IPS-18c (cell line): Measurements from ENCODE around the gene WFIKKN2.

Source experiments
- H3K4me3 ChIP-seq: 2 replicates; pipeline ENCODE4 v1.7.0; 2013; ENCODE audit warnings: low read depth, mild to moderate bottlenecking, low read length, moderate library complexity; ENCODE audit not compliant: insufficient read depth
- H3K9me3 ChIP-seq: one replicate; pipeline ENCODE4 v1.6.1; 2013; ENCODE audit warnings: mild to moderate bottlenecking, low read length, moderate library complexity; ENCODE audit not compliant: control insufficient read depth, insufficient read depth

WFIKKN2 gene

DNA sequence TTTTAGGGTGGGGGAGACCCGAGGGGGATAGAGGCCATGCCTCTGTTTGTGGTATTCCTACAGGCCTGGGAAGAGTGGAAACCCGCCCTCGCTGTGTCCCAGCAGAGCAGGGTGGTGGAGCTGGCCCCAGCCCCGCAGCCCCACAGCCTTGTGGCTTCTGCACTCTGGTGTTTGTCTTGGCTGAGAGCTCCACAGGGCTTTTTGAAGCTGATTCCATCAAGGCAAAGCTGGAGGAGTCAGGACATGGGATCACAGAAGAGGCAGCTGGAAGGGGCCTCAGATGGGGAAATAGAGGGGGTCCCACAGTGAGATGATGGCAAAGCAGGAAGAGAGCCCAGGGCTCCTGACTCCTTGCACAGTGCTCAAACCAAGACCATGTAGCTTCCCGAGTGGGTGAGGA is 5.0 kb upstream of the WFIKKN2 start:
- Histone ChIP-seq H3K9me3 (no peaks in the 10 kb centered on the region), H3K4me3 (no peak overlapping the region)

DNA sequence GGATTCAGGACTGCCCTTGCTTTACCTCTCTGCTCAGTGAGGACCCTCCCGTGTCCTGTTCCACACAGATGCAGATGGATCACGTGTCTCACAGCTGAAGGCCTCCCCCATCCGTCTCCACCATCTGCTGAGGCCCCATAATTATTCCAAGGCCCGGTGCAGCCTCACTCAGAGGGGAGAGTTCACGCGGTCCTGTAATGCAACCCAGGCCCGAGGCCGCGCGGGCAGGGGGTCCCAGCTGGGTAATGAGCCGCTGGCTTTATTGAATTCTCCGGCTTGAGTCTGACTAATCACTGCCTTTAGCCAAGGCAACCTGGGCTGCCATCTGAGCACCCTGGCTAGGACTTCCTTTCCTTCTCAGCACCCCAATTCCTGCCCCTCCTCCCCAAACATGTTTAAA is 4.4 kb upstream of the WFIKKN2 start:
- Histone ChIP-seq H3K4me3 (no peak overlapping the region), H3K9me3 (no peaks in the 10 kb centered on the region)

DNA sequence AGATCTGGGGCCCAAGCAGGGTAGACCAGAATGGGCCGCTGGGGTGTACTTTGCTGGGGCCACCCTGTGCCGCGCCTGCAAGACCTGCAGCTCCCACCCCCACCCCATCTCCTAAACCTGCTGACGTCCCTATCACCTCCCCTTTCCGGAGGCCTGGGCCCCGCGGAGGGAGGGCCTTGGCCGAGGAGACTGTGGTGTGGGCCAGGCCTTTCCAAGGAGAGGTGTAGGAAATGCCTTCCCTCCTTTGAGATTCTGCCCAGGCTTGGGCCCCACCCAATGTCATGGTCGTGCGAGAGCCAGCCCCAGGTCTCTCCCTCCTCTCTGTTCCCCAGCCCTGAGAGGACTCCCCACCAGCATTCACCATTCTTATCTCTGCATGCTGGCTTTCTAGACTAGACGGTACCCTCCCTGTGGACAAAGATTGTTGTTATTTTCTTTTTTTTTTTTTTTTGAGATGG is 3.9 kb upstream of the WFIKKN2 start:
- H3K4me3 ChIP-seq, result no peak overlapping the region
- no peaks in the 10 kb centered on the region for H3K9me3 ChIP-seq

DNA sequence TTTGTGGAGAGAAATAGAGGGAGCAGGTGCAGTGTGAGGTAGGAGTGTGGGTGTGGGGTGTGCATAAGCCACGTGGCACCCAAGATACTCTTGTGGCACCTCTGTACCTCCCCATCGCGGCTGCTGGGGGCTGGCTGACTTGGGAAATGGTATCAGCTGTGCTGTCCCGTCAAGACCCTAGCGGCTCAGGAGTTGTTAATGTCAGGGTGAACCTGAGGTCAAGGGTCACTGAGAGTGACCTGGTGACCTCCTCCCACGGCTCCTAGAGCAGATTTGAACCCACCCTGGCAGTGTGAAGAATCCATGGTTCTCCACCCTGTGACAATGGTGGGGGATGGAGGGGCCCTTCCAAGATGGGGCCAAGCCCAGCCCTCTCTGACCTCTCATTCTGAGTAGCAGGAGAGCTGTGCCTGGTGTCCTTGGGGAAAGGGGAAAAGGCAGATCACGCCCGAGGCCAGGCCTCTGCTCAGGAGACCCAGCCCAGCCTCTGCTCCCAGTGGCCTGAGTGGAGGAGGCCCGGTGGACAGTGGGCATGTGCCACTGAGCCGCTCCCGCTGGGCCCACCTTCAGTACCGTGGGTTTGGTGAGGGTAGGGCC is 3.0 kb upstream of the WFIKKN2 start:
- Histone ChIP-seq H3K9me3 (no peaks in the 10 kb centered on the region), H3K4me3 (no peak overlapping the region)

DNA sequence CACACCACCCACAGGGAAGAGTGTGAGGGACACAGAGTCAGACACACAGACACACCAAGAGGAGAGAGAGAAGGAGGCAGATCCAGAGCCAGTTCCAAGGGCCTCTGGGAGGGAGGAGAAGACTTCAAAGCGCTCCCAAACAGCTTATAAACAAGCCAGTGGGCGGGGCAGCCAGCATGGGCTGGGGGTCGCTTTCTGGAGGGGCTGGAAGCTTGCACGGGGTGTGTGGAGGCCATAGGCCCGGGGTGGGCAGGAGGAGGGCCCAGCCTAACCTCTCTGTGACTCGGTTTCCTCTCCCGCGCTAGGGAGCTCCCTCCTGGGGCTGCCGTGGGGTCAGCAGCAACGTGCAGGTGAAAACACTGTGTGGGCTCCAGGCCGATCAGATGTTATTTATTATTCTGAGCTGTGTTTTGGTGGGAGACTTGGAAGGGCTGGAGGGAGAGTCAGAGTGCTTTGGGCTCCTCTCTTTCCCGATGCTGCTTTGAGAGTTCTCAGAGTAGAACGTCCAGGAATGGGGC is 2.5 kb upstream of the WFIKKN2 start:
- no peaks in the 10 kb centered on the region for H3K9me3 ChIP-seq
- no peak overlapping the region for H3K4me3 ChIP-seq

DNA sequence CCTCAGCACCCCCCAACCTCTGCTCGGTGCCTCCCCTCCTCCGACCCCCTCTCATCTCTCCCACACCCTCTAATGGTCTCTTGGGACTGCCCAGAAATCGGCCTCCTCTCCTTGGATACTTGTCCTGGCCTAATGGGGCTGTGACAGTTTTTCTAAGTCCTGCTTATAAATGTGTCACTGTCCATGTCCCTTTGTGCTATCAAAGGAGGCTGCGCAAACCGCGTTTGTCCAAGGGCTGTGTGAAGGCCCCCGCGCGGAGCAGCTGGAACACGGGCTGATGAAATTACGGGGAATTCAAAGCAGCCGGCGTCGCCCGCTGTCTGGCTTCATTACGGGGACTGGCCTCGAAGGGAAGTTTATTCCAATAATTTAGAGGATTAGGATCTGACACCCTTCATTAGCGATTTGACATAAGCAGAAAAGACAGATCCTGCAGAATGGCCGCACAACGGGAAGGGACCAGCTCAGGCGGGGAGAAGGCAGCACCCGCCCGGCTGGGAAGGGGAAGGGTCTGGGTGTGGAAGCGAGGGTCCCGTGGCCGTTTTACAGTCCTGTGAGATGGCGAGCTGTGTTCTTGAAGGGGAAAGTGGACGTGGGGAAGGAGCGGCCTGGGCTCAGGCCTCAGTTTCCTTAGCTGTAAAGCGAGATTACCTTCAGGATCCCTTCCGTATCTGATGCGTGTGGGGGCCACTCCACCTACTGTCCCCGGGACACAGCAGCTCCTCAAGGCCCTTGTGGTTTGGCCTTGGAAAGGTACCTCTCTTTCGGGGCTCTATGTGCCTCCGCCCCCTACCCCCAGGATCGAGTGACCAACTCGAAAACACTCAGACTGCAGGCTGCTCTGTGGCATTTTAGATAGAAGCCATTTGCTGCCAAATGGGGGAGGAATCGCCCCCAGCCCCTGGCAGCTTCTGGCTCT is 1.6 kb upstream of the WFIKKN2 start:
- Histone ChIP-seq H3K4me3 (no peak overlapping the region), H3K9me3 (no peaks in the 10 kb centered on the region)

DNA sequence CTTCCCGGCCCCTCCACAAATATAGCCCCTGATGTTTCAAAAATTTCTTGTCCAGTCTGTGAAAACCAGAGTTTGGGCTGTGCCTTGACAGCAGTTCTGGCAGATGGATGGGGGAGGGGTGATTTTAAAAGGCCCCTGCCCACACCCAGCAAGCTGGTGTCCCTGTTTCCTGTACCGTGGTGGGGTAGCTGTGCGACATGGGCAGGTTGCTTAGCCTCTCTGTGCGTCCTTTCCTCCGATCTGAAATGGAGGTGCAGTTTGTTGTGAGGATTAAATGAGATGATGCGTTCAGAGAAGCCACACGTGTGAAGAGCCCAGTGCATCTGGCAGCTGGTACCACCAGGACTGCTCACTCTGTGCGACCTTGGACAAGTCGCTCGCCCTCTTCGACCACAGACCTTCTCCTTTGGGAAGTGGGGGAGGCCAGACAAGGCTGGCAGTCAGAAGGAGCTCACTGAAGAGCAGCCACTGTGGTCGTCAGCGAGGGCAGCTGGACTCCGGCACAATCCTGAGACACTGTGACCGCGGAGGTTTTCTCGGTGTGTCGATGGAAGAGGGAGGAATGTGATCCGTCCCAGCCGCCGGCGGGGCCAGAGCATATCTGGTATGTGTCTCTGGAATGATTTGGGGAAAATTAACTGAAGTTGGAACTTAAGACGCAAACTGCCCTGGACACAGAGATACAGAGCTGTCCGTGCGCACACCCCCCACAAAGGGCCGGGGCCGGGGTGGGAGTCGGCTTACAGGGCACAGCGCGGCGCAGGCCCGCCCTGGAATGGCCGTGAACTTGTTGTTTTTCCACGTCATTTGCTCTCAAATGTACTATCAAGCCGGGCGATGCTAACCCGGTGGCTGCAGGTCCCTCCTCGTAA is 721 bp upstream of the WFIKKN2 start:
- Histone ChIP-seq H3K9me3 (no peaks in the 10 kb centered on the region), H3K4me3 (no peak overlapping the region)

DNA sequence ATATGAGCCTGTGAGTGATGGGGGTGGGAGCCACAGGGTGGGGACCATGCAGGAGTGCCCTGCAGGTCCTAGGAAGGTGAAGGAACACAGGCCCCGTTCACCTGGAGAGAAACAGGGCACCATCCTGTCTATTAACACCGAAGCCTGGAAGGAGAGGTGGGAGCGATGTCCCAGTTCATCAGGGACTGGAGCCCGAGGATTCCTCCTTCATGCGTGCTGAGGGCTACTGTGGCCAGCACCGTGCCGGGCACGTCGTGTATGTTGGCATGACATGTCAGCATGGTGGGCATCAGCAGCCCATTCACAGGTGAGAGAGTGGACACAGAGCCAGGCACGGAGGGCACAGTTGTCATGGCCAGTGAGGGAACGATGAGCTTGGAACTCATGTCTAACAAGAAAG is 1.4 kb downstream of the WFIKKN2 start:
- no peaks in the 10 kb centered on the region for H3K9me3 ChIP-seq

DNA sequence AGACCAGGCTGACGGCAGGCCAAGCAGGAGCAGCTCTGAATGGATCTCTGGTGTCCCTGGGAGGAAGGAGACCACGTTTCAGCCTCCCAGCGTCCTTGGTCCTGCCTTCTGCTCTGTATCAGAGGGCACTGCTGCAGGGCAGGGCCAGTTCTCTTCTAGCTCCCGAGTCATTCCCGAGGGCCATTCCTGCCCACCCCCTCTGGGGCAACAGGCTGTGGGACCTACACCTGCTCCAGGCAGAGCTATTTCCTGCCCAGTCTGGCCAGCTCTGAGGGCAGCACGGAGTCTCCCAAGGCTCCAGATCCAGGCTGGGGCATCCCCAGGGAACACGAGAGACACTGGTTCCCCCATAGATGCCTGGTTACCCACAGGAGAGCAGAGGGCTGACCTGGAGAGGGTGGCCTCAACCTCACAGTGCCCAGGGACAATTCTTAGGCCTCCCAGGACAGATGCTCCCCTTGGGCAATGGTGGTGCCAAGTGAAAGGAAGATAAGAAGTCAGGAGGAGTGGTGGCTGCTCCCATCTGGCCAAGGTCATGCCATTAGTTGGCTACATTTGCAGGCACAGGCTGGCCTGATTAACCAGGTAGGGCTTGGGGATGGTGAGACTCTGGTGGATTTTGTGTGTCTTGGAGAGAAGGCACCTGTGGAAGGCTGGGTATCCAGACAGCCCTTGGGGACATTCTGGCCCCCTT is 2.0 kb downstream of the WFIKKN2 start:
- Histone ChIP-seq H3K4me3 (no peak overlapping the region), H3K9me3 (no peaks in the 10 kb centered on the region)

More for the DNA sequence above, 1.4 kb downstream of the WFIKKN2 start:
- H3K4me3 ChIP-seq, result no peak overlapping the region

DNA sequence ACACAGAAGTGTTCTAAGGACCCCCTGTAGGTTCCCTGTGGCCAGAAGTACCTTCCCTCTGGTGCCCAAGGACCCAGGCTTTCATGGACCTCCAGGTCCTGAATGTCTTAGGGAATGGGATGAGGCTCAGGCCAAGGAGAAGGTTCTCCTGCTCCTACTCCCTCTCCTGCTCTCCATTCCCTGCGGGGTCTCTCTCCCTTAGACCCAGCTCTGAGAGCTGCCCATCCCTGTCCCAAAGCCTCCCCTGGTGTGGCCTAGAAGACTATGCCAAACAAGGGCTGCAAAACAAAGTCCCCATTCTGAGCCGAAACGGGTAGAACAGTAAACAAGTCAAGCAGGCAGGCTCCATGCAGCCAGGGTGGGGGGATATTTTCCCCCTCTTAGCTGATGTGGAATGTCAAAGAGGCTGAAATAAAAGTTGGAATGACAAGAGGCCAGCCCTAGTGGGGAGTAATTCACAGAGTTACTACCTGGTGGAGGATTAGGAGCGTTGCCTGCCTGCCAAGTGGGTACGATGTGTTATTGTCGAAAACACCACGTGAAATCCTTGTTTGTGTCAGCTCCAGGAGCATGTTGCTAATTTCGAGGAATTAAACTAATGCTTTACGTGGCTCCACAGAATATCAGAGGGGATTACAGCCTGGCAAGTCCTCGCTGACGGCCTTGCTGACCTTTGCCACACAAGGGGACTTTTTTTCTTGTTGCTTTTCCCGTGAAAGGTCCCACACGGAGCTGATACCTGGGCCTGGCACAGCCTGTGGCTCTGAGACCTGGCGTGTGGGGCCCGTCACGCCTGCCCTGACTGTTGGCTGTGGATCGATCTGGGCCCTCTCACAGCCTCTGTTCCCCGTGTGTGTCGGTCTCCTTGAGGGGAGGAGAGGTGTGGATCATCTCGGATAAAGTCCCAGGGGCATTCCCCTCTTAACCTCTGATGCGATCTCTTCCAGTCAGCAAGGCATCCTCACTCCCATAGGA is 2.9 kb downstream of the WFIKKN2 start:
- Histone ChIP-seq H3K4me3 (no peak overlapping the region), H3K9me3 (no peaks in the 10 kb centered on the region)

DNA sequence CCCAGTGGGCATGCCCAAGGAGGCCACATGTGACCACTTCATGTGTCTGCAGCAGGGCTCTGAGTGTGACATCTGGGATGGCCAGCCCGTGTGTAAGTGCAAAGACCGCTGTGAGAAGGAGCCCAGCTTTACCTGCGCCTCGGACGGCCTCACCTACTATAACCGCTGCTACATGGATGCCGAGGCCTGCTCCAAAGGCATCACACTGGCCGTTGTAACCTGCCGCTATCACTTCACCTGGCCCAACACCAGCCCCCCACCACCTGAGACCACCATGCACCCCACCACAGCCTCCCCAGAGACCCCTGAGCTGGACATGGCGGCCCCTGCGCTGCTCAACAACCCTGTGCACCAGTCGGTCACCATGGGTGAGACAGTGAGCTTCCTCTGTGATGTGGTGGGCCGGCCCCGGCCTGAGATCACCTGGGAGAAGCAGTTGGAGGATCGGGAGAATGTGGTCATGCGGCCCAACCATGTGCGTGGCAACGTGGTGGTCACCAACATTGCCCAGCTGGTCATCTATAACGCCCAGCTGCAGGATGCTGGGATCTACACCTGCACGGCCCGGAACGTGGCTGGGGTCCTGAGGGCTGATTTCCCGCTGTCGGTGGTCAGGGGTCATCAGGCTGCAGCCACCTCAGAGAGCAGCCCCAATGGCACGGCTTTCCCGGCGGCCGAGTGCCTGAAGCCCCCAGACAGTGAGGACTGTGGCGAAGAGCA is 4.4 kb downstream of the WFIKKN2 start:
- H3K4me3 ChIP-seq, result no peak overlapping the region
- H3K9me3 ChIP-seq, result no peaks in the 10 kb centered on the region

DNA sequence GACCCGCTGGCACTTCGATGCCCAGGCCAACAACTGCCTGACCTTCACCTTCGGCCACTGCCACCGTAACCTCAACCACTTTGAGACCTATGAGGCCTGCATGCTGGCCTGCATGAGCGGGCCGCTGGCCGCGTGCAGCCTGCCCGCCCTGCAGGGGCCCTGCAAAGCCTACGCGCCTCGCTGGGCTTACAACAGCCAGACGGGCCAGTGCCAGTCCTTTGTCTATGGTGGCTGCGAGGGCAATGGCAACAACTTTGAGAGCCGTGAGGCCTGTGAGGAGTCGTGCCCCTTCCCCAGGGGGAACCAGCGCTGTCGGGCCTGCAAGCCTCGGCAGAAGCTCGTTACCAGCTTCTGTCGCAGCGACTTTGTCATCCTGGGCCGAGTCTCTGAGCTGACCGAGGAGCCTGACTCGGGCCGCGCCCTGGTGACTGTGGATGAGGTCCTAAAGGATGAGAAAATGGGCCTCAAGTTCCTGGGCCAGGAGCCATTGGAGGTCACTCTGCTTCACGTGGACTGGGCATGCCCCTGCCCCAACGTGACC is 5.0 kb downstream of the WFIKKN2 start:
- H3K4me3 ChIP-seq, result no peak overlapping the region
- no peaks in the 10 kb centered on the region for H3K9me3 ChIP-seq

DNA sequence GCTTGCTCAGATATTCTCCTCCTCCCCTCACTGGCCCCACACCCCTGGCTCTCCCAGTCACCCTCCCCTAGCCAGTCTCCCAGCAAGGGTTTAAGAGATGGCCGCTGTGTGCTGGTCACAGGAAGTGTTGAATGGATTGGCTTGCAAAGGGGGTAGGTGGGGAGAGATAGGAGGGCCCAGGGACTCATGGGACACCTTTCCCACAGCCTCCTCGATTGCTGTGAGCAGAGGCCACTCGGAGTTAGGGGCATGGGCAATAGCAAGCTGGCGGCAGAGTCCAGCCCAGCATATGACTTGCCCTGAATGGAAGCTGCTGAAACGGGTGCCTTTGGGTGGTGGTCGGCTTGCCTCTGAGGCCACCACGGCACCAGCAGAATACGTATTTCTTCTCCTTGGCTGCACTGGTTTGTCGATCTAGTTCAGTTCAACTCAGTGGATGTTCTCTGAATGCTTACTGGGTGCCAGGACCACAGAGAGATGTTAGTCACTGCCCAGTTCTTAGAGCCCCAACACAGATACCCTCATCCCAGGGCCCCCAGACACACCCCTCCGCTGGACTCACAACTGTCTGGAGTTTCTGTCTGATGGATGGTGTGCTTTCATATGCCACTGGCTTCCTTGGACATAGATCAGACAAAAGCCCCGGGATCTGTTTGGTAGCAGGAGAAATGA is 6.0 kb downstream of the WFIKKN2 start:
- Histone ChIP-seq H3K9me3 (no peaks in the 10 kb centered on the region), H3K4me3 (no peak overlapping the region)

DNA sequence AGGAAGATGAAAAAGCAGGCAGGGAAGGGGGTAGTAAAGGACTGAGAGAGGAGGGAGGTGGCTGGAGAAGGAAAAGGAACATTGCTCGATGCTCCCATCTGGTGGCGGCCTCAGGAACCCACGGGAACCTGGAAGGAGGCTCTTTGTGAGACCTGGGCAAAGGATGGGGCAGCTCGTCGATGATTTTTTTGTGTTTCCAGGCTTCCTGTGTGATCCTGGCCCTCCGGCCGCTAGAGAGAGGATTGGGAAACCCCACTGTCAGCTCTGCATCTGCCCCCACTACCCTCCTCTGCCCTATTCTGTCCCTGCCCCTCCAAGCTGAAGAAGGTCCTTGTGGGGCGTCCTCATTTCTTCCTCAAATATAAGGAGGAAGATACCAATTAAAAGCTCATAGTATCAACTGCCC is 6.6 kb downstream of the WFIKKN2 start:
- no peak overlapping the region for H3K4me3 ChIP-seq
- no peaks in the 10 kb centered on the region for H3K9me3 ChIP-seq
